ENCODE results near the gene CHML. TPM values are rescaled to one million over a fixed set of nuclear protein-coding genes. Genes with fewer than 3 reads are reported as not detected.
"Not testable (repeated sequence)": the region's sequence is repeated elsewhere in the genome, so short reads cannot be mapped to it uniquely, and the experiment has no call there.

CHML gene
- total RNA-seq, 6 experiments from 2014 or later, result 15.2 to 17.9 (median 16.5) TPM

- Mint-ChIP-seq H3K27ac (no peak overlapping the region), H3K27me3 (ENCODE audit: insufficient read depth) (peaks cover 2% of the 10 kb centered on the region; the same call in 1 of the 2 replicates), H3K9me3 (peaks cover 3% of the 10 kb centered on the region; the same call in 1 of the 2 replicates), H3K4me3 (no peak overlapping the region), H3K36me3 (ENCODE audit: low read depth) (no peaks in the 10 kb centered on the region), H3K4me1 (ENCODE audit: low read depth) (no peaks in the 10 kb centered on the region)
- DNase-seq, result no peak
- no peak for TF ChIP-seq CTCF (IDR thresholded peaks at IDR 0.05)
These were observed 34.7 kb upstream of the CHML start for GRCh38 chr1:241674805-241675384.

GRCh38 chr1:241672301-241672700, 32.1 kb upstream of the CHML start:
- Mint-ChIP-seq H3K4me1 (ENCODE audit: low read depth) (peaks cover 8% of the 10 kb centered on the region; the same call in 1 of the 2 replicates), H3K9me3 (peaks cover 3% of the 10 kb centered on the region; the same call in 1 of the 2 replicates), H3K27ac (no peak overlapping the region), H3K4me3 (no peak overlapping the region), H3K27me3 (ENCODE audit: insufficient read depth) (peaks cover 2% of the 10 kb centered on the region; the same call in 1 of the 2 replicates), H3K36me3 (ENCODE audit: low read depth) (no peaks in the 10 kb centered on the region)
- TF ChIP-seq CTCF (IDR thresholded peaks at IDR 0.05), result no peak
- DNase-seq, result no peak

DNA sequence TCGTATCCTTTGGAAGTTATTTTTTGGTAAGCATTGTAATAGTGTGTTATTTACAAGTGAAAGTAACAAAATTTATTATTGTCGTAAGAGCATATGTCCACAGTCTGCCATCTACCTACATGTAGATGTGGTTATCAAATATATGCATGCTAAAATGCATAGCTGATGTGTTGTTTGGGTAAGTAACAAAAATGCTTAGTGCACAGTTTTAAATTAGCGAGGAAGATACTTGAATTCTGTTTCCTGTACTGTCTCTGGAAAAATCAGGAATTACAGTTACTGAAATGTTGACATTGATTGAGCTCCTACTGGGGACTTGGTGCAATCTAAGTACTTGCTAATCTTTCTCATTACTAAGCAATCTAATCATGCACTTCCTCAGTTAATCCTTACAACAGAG, 26.2 kb upstream of the CHML start:
- H3K4me3 Mint-ChIP-seq, result peak overlapping the region; percentile 10; the same call in 1 of the 2 replicates
- no peaks in the 10 kb centered on the region for H3K36me3 Mint-ChIP-seq (ENCODE audit: low read depth)
- H3K27ac Mint-ChIP-seq, result no peak overlapping the region
- H3K9me3 Mint-ChIP-seq, result no peaks in the 10 kb centered on the region
- 0 out of 2 replicates have a peak, but pooled peaks cover 2% of the 10 kb centered on the region for H3K27me3 Mint-ChIP-seq (ENCODE audit: insufficient read depth)
- no peak for TF ChIP-seq CTCF (IDR thresholded peaks at IDR 0.05)
- peaks cover 8% of the 10 kb centered on the region; the same call in 1 of the 2 replicates for H3K4me1 Mint-ChIP-seq (ENCODE audit: low read depth)
- no peak for DNase-seq

GRCh38 chr1:241660424-241660972, 20.3 kb upstream of the CHML start:
- no peak for TF ChIP-seq CTCF (IDR thresholded peaks at IDR 0.05)
- H3K27me3 Mint-ChIP-seq (ENCODE audit: insufficient read depth), result peaks cover 3% of the 10 kb centered on the region; the same call in 1 of the 2 replicates
- H3K4me3 Mint-ChIP-seq, result no peak overlapping the region
- H3K27ac Mint-ChIP-seq, result no peak overlapping the region
- no peak for DNase-seq
- no peaks in the 10 kb centered on the region for H3K9me3 Mint-ChIP-seq
- H3K36me3 Mint-ChIP-seq (ENCODE audit: low read depth), result no peaks in the 10 kb centered on the region
- H3K4me1 Mint-ChIP-seq (ENCODE audit: low read depth), result peaks cover 6% of the 10 kb centered on the region

- H3K4me3 Mint-ChIP-seq; H3K36me3 Mint-ChIP-seq (ENCODE audit: low read depth); H3K9me3 Mint-ChIP-seq; H3K27me3 Mint-ChIP-seq (ENCODE audit: insufficient read depth); DNase-seq; H3K4me1 Mint-ChIP-seq (ENCODE audit: low read depth); H3K27ac Mint-ChIP-seq: not testable (repeated sequence)
These were observed 18.8 kb upstream of the CHML start for GRCh38 chr1:241659016-241659415.

GRCh38 chr1:241658081-241658793, 18.1 kb upstream of the CHML start:
- Mint-ChIP-seq H3K27ac (no peak overlapping the region), H3K9me3 (no peaks in the 10 kb centered on the region), H3K4me1 (ENCODE audit: low read depth) (peaks cover 6% of the 10 kb centered on the region), H3K36me3 (ENCODE audit: low read depth) (no peaks in the 10 kb centered on the region), H3K27me3 (ENCODE audit: insufficient read depth) (peaks cover 5% of the 10 kb centered on the region; the same call in 1 of the 2 replicates), H3K4me3 (no peak overlapping the region)
- DNase-seq, result no peak
- no peak for TF ChIP-seq CTCF (IDR thresholded peaks at IDR 0.05)

Measured in HFFc6 (cell line).